NCI-H1105 (cell line): ENCODE results near the gene PGGT1B.
"Not testable (repeated sequence)": the region's sequence is repeated elsewhere in the genome, so short reads cannot be mapped to it uniquely, and the experiment has no call there.

Experiments
- DNase-seq: peaks from one replicate; lab custom pipeline; 2025; lab: John Stamatoyannopoulos, UW

Gene PGGT1B

GRCh38 chr5:115257981-115258380 is 4.7 kb downstream of the PGGT1B start:
- DNase-seq = no peak

DNA sequence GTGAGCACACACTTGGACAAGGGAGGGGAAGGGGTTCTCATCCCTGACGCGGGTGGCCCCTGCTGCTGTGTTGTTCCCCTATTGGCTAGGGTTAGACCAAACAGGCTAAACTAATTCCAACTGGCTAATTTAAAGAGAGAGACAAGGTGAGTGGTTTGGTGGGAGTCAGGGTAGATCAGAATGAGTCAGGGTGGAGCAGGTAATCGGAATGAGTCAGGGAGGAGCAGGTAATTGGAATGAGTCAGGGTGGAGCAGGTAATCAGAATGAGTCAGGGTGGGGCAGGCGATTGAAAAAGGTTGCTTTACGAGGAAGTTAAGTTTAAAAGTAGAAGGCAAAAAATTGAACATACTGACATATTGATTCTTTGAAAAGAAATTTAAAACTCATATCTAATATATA is 13.3 kb downstream of the PGGT1B start:
- DNase-seq = not testable (repeated sequence)

DNA sequence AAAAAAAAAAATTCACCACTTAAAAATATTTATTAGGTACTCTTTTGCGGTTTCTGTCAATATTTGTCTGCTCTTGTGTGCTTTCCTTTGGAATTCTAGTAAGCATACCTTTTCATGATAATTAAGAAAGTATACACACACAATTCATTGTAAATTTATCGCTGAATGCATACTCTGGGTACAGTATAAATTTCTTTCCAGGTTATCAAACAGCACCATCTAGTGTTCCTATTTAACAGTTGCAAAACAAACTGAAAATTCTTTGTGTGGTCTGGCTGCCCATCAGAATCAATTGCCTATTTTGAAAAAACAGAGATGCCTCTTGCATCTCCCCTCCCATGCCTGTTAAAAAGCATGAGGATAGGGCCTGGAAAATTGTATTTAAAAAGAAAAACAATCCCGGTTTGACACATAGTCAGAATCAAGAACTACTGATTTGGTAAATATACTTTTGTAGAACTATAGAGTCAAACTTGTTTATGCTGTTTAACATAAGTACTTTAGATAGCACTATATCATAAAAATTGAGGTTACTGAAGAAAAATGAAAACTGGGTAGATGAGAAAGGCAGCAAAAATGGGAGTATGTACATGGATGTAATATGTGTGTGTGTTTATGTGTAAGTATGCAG is 16.2 kb downstream of the PGGT1B start:
- peak; percentile 14 for DNase-seq

GRCh38 chr5:115243412-115243811 is 19.3 kb downstream of the PGGT1B start:
- no peak for DNase-seq

GRCh38 chr5:115241881-115242642 is 20.6 kb downstream of the PGGT1B start:
- no peak for DNase-seq

DNA sequence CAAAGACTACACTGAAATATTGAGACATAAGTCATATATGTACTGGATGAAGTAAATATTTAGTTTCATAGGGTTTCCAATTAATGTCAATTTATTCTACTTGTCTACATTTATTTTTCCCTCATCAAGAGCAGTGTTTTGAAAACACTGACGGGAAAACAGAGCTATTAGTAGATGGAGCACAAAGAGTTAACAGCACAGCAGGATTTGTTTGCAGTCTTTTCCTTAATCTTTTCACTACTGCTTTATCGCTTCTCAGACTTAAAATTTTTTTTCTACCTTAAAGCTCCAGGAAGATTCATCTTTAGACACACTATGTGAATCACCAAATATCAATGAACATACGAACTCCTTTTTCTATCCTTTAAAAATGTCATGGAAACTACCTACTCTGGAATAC is 25.6 kb downstream of the PGGT1B start:
- no peak for DNase-seq

DNA sequence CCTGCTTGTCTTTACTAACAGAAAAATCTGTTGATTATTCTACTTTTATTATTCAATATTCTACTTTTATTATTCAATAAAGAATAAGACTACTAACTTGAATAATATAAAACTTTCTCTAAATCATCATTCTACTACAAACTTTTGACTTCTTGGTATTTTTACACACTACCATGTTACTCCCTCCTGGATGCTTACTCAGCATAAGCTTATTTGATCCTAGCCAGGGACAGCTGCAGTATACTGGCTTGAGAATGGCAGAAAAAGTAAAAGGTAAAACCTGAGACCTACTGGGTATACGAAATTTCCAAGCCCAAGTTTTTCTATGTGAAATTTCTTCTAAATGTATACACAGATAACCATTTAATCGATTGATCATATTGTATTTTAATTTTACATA is 26.1 kb downstream of the PGGT1B start:
- DNase-seq = no peak

- no peak for DNase-seq
Observed at GRCh38 chr5:115231598-115231997, 31.1 kb downstream of the PGGT1B start.

DNA sequence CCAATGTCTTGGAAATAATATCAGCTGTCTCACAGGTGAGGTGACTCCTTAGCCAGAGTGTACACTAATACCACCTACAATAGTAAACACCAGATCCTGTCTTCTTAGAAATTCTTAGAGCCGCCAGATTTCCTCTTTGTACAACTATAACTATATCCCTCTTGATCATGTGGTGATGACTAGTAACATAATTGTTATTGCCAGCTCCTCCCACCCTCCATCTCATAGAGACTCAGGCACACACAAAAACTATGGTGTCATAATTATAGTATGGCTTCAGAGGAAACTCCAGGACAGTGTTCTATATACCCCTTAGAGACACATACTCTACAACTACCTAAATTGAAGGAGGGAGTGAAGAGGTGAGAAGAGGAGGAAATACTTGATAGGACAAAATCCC is 33.1 kb downstream of the PGGT1B start:
- DNase-seq = no peak

DNA sequence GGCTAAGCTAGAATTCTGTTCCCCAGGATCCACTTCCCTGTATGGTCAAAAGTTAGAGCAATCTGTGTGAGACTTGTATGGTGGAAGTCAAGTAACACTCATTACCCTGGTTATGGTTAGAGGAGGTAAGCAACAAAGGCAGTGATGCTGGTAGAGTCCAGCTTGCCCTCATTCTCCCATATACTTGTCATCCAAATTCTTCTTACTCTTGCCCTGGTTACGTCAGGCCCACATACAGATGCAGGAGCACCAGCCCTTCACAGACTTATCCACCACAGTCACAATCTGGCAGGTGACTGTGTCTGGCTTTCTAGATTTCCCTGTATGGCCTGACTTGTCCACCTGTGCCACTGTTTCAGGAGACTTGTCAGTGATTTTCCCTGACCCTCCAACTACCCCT is 35.4 kb downstream of the PGGT1B start:
- DNase-seq = no peak

GRCh38 chr5:115214541-115214940 is 48.1 kb downstream of the PGGT1B start:
- DNase-seq = no peak

- no peak for DNase-seq
Observed at GRCh38 chr5:115209279-115209678, 53.4 kb downstream of the PGGT1B start.

DNA sequence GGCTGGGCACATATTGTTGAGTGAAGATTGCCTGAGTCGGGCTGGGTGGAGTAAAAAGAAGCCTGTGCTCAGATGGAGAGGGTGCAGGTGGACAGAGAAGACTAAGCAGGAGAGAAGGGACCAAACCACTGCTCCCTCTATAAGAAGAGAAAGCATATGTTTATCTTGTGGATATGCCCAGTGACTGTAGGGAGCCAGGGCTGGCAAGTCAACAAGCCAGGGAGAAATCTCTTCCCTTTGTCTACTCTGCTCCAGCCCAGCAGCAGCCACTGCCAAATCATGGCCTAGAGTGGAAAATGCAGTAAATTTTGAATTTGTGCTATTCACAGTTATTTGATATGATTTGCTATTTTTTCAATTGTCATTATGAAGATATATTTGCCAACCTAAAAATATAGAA is 59.7 kb downstream of the PGGT1B start:
- DNase-seq = no peak

DNA sequence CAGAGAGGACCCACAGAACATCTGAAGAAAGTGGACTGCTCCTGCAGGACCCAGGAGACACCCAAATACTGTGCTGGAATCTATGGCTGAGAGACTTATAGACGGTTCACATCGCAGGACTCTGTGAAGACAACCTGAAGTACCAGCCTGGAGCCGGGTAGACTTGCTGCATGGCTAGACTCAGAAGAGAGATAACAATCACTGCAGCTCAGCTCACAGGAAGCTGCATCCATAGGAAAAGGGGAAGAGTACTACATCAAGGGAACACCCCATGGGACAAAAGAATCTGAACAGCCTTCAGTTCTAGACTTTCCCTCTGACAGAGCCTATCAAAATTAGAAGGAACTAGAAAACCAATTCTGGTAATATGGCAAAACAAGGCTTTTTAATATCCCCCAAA is 66.5 kb downstream of the PGGT1B start:
- DNase-seq = no peak

DNA sequence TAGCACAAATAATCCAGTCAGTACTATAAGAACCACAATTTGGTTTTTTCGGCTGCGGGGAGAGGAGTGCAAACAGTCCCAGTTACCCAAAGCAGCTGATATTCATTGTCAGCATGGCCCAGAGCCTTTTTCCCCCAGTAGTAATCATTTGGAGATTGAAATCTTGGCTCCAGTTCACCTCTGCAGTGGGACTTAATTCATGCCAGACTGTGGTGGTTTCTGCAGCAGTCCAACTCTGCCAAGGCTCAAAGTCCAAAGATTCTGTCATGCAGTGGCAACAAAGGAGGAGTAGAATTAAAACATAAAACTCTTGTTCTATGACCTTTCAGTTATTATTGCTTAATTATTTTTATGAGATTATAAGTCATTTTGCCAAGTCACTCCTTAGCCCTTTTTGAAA is 68.0 kb downstream of the PGGT1B start:
- no peak for DNase-seq

DNA sequence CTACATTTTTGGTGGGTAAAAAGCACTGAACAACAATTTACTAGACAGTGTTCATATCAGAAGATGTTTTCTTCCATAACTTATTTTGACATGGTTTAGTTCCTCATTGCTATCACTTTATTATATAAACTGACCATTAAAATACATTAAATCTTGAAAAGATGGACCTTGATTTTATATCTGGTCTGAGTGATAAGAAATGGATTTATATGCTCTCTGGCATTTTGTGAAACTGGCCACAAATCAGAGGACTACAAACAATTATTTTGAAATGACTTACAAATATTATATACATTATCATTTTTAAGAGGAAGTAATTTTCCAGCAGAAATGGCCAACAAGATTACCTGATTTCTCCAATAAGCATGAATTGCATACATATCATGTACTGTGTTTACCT is 69.4 kb downstream of the PGGT1B start:
- DNase-seq = no peak

- DNase-seq = no peak
Observed at GRCh38 chr5:115192098-115192497, 70.6 kb downstream of the PGGT1B start.

- DNase-seq = no peak
Observed at GRCh38 chr5:115191474-115192031, 71.1 kb downstream of the PGGT1B start.

GRCh38 chr5:115190388-115190787 is 72.3 kb downstream of the PGGT1B start:
- DNase-seq = no peak

DNA sequence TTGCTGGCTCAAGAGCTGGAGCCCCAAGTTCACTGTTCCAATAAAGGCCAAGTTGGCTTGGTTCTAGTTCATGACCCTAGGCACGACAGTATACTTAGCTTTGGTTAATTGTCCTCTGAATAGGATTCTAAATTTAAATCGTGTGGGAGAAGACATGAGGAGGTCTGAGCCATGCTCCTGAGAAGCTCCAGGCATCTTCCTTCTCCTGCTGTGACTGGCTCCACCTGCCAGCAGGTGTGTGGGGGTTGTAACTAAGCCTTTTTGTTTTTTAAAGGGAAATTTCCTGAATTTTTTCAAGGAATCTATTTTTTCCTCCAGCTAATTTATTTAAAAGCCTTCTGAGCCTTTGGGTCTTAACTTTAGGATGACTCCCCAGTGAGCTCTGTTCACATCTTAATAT is 72.8 kb downstream of the PGGT1B start:
- no peak for DNase-seq

DNA sequence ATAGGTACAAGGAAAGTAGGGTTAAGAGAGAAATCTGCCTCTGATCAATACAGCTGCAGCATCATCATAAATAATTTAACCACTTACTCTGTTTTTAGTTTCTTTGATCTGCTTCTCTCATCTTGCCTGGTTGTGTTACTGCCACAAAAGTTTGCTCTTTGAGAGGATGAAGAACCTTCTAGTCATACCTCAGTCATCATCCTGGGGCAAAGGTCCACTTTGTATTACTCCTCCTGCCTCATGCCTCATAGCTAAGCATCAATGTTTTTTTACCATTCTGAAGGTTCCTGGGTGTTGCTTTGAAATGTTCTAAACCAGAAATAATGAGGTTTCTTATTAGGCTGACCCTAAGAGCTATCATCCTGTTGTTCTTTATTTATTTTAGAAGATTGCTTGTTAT is 75.9 kb downstream of the PGGT1B start:
- DNase-seq = no peak

- DNase-seq = no peak
Observed at GRCh38 chr5:115184770-115185169, 77.9 kb downstream of the PGGT1B start.

GRCh38 chr5:115181757-115182156 is 80.9 kb downstream of the PGGT1B start:
- DNase-seq = no peak
